LoVo (cell line): ENCODE results near the gene FST.

Experiments used
- DNase-seq: peaks from one replicate; pipeline ENCODE4 v3.0.0-alpha.2; 2016; ENCODE audit warnings: low spot score

The FST gene

DNA sequence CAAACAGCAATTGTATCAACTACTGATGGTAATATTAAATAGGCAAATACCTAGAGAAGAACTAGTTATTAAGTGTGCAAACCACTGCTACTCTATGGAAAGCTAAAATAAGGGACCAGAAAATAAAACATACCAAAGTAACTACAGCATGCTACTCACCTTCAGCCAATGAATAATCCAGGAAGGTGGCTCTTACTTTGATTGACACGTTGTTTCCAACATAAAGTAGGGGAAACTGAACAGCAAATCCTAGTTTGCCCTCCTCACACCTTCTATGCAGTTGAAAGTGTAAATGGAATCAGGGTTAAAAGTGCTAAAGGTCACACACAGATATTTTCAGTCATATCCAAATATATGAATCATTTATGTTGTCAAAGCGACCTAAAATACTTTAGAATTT lies 5.1 kb upstream of the FST start:
- no peak for DNase-seq

DNA sequence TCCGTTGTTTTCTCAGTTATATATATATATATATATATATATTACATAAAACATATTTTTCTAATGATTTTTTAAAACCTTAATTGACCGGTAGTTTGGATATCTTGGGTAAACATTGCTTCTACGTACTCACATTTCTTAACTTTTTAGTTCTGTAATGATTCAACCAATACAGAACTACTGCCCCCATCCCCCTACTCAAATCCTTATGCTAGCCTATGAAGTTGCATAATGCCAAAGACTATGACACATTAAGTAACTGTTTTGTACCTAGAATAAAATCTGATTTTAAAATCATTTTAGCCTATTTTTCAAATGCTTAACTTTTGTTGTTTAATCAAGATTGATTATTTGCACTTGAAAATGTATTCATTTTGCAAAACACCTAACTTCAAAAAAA lies 4.4 kb upstream of the FST start:
- no peak for DNase-seq

DNA sequence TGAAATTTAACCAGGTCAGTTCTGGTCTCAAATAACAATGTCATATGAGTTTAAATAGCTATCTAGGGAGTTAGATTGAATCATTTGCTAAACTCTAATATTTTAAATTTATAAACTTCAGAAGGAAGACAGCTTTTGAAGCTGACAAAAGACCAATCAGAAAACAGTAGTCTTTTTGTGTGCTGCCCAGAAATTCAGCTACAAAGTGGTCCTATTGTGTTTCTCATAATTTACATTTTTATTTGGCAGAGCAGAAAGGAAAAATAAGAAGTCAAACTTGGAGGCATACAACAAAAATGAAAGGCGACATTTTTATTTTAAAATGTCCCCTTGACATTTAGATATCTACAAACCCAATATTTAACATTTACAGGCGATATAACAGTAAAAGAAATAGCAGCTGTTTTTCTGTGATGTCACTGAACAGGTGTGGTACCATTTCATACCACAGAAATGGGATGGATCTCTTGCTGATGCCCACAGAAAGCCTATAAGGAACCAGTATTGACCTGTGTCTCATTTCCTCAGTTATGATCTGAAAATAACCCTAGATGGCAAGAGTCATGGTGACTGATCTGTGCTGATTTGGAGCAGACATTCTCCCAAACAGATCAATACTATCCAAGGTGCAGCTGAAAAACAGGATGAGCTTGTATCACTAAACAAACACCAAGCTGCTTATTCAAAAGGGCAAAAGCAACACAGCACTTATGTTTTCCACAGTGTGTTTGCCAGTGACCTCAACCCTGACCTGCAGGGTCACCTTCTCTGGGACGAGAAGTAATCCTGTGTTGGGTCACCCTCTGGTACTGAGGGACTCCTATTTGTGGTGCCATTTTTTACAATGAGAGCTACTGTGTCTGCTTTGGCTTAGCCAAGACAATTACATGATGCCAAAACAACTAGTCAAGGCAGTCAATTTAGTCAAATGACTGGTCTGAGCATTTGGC lies 3.6 kb upstream of the FST start:
- no peak for DNase-seq

DNA sequence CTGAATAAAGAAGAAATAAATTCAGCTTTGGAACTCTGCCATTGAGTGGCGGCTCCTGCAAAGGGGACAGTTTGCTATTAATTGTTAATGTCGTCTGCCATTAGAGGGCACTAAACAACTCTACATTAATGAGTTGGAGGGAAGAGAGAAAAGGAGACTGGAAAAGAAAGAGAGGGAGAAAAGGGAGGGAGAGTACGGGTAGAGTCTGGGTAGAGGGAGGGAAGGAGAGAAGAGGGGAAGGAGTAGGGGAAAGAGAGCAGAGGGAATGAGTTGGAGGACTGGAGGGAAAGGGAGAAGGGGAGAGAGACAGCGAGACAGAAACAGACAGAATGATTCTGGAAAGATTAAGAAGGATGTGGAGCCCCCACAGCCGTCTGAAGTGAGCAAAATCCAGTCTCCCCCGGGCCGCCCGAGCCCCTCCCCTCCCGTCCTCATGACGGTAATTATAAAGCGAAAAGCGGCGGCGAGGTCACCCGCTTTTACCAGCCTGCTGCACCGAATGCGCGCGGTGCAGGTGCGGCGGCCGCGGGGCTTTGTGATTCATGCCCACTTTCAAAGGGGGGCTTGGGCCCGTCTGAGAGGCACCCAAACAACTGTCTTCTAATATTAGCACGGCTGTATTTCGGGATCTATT lies 1.9 kb upstream of the FST start:
- DNase-seq, result peak; percentile 67

- no peak for DNase-seq
Observed at GRCh38 chr5:53479045-53479589, 1.3 kb upstream of the FST start.

DNA sequence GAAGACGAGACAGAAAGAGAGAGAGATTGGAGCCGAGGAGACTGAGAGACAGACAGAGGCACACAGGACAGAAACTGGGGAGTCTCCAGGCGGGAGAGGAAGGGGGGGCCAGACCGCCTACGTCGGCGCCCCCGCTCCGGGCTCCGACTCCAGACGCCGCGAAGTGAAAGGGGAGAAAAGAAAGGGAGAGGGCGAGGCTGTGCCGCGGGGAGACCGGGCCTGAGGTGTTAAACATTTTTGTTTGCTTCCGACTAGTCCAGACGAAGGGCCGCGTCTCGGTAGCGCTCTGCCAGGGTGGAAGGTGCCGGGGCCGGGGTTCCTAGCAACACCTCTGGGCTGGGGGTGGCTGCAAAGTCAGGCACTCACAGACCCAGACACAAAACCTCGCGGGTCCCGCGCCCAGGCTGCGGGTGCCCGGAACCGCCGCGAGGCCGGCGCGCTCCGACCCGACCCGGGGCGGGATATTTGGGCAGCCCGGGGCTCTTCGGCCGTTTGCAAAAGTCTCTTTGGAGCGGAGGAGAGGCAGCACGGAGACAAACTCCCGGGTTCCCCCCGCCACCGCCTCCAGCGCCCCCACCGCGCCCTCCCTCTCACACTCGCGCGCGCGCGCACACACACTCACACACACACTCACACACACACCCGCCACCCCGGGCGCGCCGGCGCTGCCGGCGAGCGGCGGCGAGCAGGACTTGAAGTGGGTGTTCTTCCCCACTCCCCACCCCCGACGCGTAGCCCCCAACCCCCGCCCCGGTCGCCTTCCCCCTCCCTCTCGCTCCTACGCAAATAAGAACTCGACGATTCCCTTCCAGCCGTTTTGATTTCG lies 626 bp upstream of the FST start:
- peak; percentile 39 for DNase-seq

- DNase-seq, result no peak
Observed at GRCh38 chr5:53481159-53481886, 894 bp downstream of the FST start.

GRCh38 chr5:53481887-53482716 lies 1.7 kb downstream of the FST start:
- DNase-seq, result peak; percentile 63

GRCh38 chr5:53482717-53483638 lies 2.5 kb downstream of the FST start:
- no peak for DNase-seq

DNA sequence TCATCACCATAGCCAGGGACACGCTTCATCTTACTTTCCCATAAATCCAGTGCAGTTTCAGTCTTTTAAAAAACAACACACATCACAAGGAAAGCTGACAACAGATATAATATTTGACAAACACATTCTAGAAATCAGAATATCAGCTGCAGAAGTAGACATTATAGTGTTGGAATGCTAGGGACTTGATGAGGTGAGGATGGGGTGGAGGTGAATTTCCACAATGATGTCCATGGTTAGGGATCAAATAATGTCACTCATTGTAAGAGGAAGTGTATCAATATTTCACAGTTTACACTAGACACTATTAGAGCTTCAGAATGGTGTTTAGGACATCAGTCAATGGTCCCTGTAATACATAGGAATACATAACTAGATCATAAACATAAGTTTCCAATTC lies 7.0 kb downstream of the FST start:
- DNase-seq, result no peak

DNA sequence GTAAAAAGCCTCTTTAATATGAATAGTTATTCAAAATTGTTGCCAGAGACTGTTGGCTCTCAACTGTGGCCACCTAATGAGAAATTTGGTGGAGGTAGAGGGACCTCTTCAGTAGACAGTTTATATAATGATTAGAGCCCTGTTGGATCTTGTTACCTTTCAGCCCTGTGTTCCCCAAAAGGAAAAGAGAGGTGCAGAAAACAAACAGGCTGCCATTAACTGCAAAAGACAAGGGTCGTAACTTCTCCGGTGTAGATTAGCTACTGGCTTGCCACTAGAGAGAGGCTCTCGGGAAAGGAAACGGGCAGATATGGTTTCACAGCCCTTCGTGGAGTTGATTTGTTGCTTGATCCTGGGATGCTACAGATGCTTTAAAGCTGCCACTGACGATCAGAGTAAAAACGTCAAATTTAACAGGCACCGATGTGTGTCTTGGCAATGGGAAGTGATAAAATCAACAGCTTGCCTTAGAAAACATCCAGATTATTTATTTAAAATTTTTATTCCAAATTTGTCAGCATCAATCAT lies 7.8 kb downstream of the FST start:
- DNase-seq, result no peak

GRCh38 chr5:53490747-53491146 lies 10.3 kb downstream of the FST start:
- peak; percentile 37 for DNase-seq

GRCh38 chr5:53501054-53501453 lies 20.6 kb downstream of the FST start:
- DNase-seq, result no peak

GRCh38 chr5:53503562-53504218 lies 23.3 kb downstream of the FST start:
- DNase-seq, result no peak

DNA sequence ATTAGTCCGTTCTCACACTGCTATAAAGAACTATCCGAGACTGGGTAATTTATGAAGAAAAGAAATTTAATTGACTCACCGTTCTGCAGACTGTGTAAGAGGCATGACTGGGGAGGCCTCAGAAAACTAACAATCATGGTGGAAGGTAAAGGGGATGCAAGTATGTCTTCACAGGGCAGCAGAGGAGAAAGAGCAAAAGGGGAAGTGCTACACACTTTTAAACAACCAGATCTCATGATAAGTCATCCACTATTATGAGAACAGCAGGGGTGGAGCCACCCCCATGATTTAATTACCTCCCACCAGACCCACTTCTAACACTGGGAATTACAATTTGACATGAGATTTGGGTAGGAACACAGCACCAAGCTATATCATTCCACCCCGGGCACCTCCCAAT lies 26.6 kb downstream of the FST start:
- no peak for DNase-seq

- no peak for DNase-seq
Observed at GRCh38 chr5:53508125-53508524, 27.7 kb downstream of the FST start.

GRCh38 chr5:53512539-53512938 lies 32.1 kb downstream of the FST start:
- no peak for DNase-seq

DNA sequence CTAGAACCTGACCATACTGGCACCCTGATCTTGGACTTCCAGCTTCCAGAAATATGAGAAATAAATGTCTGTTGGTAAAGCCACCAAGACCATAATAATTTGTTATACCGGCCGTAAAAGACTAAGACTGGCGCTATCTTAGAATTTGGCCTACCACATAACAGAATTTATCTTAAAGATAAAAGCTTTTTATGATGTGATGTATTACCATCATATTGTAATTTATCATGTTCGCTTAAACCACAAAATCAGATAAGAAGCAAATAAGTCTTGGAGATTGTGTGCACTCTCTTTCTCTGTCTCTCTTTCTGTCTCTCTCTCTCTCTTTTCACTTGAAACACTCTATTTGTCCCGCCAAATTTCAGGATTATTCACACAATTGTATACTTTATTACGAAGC lies 35.6 kb downstream of the FST start:
- peak; percentile 27 for DNase-seq

GRCh38 chr5:53520813-53521212 lies 40.4 kb downstream of the FST start:
- DNase-seq, result no peak
